ENCODE data around the gene TMEM132A.

GRCh38 chr11:60959431-60959830, 35.2 kb downstream of the TMEM132A start:
- TF ChIP-seq CTCF (IDR thresholded peaks at IDR 0.05) (no peak), POLR2A (IDR thresholded peaks at IDR 0.05) (no peak)
